Measurements from ENCODE around the gene NMNAT3. TPM values are rescaled to one million over a fixed set of nuclear protein-coding genes. Genes with fewer than 3 reads are reported as not detected.

Gene NMNAT3
- total RNA-seq, 1 experiment from 2014 or later: 1.9 TPM

DNA sequence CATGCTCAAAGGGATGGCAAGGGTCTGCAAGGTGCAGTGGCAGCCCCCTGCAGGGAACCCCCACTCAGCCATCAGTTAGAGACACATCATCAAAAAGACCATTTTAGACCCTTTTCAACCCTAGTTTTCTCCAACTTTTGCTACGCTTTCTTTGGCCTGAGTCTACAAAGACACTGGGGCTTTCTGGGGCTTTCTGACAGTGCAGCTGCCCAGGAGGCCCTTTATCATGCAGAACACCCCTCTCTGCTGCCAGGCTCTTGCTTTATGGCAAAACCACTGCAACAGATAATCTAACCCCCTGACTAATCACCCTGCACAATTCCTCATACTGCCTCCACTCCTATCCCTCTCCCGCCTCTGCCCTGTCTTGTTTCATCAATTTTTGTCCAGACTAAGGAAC, 2.4 kb downstream of the NMNAT3 start:
- DNase-seq (ENCODE audit: low read depth): no peak

DNA sequence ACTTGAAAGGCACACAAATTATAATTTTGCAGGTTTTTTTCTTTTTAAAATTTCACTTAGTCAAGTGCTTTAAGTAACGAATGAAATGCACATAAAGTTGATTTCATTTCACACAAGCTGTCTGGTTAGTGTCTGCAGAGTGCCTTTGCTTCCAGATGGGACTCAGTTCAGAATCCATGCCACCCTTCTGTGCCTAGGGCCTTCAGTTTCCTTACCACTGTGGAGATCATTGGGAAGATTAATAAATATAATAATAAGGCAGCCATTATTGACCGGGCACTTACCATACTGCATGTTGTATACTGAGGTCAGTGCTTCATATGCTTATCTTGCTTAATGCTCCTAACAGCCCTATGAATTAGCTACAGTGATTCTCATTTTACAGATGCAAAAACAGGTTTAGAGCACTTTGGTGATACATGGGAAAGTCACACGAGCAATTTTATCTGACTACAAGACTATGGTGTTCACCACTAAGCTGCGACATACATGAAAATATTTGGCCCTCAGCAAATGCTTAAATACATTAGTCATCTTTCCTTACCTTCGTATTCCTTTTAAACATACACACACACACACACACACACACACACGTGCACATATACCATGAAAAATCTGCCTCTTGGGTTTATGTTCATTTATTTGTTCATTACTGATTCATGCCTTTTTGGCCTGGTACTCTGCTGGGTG, 3.1 kb downstream of the NMNAT3 start:
- DNase-seq (ENCODE audit: low read depth): no peak

DNA sequence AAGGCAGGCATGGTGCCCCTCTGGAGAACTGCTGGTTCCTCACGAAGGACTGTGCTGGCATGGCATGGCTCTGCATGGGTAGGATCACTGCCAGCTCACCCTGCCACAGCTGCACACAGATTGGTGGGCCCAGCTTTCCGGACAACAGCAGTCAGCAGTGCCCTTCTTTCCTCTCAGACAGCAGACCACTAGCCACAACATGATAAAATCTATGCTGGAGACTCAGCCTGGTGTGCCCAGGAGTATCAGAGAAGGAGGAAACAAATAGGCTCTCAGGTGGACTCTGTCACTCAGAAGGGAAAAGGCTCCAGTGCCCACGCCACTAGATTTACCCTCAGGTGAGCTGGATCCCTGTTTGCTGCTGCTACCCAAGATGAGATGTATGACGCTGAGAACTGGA, 4.9 kb downstream of the NMNAT3 start:
- DNase-seq (ENCODE audit: low read depth): no peak

DNA sequence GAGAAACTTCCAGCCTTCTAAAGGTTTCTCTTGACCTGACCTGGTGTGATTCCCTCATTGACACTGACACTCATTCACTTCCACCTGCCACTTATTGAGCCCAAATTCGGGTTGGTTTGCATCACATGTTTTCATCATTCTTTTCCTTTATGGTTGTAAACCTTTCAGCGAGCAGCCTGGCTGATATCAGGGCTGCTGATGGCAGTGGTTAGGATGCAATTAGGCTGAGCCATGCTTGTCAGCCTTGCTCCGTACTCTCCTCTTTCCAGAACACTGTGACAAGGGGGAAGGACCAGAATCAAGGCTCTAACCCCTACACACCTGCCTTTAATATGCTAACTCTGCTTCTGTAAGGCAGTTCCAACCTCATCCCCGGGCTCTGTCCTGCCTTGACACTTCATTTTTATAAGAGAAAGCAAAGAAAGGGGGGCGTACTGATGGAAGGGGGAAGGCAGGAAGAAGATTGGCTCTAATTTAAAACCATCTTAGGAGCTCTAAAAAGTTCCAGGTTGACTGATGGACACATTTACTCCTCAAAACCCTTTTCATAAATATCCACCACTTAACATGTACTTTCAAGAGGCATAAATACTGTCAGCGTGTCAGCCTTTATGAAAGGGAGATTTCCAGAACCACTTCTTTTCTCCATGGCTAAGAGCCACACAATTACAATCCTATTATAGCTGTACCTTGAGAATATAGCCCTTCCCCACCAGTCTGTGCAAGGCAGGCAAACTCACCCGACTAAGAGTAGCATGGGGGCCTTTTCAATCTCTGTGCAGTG, 5.7 kb downstream of the NMNAT3 start:
- DNase-seq (ENCODE audit: low read depth): no peak

DNA sequence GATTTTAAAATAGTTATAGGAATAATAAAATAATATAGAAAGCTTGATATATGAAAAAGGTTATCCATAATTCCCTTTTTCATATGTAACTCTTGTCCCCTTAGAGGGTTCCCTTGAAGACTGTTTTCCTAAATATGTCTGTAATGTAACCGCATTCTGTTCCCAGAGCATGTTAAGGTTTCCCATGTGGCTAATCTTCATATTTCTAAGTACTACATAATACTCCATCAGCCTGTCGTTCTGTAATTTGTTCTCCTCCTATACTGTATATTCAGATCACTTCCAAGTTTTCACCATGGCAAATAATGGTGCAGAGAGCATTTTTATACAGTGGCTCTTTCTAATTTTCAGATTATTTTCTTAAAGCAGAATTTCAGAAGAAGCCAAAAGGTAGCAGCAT, 6.7 kb downstream of the NMNAT3 start:
- DNase-seq (ENCODE audit: low read depth): no peak

DNA sequence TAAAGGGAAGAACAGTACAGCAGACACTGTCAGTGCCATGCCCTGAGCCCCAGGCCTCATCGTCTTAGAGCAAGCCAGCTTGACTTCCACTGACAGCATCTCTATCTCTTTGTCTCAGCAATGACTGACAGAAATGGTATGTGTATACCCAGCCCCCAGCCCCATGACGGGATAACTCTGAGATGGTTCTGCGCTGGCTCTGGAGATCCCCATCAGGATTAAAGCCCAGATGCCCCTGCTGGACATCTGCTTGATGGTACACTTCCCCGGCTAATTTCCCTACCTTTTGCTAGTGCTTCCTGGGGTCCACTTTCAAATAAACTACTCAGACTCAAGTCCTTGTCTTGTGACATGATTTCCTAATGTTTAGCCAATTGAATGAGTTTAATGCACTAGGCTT, 7.6 kb downstream of the NMNAT3 start:
- no peak for DNase-seq (ENCODE audit: low read depth)

DNA sequence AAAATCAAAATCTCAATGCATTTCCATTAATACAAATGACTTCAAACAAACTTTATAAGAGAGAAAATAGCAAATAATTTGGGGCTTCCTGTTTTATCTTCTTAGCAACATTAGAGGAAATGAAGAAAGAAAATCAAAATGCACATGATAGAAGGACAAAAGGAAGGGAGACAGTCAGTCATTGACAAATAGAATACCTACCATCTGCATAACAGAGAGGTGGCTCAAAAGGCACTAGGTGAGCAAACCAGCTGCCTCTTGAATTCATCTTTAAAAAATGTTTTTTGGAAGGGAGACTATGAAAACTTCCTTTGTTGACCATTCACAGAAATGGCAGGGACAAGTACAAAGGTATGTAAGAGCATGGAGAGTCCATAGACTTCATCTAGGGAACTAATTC, 9.4 kb downstream of the NMNAT3 start:
- no peak for DNase-seq (ENCODE audit: low read depth)

DNA sequence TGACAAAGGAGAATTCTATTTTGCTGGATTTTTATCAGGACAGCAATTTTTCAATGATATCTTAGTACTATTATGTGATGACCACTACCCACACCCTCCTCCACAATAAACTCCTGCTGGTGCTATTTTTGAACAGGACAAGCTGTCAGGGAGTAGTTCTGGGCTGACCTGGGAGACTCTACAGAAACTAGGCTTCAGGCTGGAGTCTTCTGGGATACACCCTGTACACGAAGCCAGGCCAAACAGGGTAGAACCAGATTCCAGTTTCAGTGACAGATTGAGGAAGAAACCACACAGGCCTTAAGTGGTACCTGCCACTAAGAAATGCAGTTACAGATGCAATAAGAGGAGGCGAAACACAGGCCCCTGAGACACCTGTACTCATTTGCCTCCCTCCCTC, 12.8 kb downstream of the NMNAT3 start:
- DNase-seq (ENCODE audit: low read depth): no peak

DNA sequence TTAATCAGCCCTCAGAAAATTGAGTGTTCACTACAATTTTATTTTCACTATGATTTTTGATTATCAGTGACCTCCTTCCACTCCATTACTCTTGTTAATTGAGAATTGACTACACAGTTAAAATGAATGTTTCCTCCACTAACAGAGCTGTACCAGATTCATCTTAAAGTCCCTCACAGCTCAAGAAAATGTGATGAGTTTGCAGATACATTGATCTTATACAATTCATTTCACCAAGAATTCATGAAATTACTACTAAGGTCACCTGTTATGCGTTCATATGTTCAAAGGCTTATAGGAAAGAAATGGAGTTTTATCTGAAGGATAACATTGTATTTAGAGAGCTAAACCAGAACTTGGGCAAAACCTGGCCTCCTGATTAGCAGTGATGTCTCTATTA, 17.5 kb downstream of the NMNAT3 start:
- DNase-seq (ENCODE audit: low read depth): no peak

DNA sequence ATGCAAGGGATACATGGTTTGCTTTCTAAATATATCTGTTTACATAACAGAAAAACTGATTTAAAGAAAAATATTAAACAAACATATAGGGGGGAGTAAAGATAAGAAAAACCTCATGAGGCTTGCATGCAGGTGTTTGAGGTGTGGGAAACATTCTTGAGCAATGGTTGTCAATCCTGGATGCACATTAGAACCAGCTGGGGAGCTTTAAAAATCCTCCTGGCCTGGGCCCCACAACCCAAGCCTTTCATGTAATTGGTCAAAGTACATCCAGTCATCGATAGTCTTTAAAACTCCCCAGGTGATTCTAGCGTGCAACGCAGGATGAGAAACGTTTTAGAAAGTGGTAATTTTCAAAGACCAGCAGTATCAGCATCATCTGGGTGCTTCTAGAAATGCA, 18.3 kb downstream of the NMNAT3 start:
- no peak for DNase-seq (ENCODE audit: low read depth)

DNA sequence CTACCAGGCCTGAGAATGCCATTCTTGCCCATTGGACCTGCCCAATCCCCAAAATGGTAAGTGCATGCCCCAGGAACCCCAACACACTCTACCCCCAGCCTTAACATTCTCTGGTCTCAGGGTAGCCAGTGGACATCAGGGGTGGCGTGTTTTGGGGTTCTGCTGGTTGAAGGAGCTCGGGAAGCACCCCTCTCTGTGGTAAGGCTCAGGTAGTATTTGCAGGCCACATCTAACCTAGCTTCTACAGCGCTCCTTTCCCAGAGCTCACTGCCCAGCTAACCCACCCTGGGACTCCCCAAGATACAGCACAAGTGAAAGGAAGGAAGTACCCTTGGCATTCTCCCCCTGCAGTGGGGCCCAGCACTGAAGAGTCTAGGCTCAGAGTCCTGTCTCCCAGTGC, 19.8 kb downstream of the NMNAT3 start:
- no peak for DNase-seq (ENCODE audit: low read depth)

DNA sequence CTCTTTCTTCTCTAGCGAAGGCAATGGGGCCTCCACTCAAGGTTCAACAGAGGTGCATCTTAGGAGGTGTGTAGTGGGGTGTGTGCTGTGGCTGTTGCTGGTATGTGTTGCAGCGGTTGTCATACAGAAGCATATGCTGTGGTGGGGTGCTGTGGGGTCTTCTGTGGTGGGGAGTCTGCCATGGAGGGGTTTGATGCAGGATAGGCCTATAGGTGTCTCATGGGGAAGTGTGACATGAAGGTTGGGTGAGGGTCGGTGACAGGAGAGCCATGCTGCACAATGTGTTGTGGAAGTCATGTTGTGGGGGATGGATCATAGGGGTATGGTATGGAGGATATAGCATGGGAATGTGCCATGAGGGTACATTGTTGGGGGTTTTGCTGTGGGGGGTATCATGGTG, 20.3 kb downstream of the NMNAT3 start:
- DNase-seq (ENCODE audit: low read depth): no peak

DNA sequence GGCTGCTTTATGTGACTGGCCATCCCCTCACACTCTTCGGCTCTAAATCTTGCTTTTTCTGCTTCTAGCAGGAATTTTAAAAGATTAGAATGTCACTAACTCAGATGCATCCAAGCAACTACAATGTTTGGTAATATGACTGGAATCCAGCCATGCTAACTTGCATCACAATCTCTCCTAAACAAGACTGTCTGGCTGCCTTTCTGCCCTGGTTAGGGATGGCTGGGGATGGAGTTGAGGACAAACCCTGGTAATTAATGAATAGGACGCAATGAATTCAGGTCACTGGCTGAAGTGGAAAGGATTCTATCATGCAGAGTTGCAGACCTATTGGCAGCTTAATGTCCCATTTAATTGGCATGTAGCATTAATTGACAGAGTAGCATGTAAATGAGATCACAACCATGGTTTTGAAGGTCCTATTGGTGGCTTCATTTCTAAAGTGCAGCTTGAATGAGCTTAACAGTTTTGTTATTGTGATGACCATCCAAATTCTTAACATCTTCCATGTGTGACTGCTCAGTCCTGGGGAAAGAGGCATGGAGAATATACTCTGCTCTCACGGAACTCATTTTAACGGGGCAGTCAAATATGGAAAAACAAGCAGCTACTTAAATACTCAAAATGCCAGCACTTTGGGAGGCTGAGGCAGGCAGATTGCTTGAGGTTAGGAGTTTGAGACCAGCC, 21.7 kb downstream of the NMNAT3 start:
- no peak for DNase-seq (ENCODE audit: low read depth)

DNA sequence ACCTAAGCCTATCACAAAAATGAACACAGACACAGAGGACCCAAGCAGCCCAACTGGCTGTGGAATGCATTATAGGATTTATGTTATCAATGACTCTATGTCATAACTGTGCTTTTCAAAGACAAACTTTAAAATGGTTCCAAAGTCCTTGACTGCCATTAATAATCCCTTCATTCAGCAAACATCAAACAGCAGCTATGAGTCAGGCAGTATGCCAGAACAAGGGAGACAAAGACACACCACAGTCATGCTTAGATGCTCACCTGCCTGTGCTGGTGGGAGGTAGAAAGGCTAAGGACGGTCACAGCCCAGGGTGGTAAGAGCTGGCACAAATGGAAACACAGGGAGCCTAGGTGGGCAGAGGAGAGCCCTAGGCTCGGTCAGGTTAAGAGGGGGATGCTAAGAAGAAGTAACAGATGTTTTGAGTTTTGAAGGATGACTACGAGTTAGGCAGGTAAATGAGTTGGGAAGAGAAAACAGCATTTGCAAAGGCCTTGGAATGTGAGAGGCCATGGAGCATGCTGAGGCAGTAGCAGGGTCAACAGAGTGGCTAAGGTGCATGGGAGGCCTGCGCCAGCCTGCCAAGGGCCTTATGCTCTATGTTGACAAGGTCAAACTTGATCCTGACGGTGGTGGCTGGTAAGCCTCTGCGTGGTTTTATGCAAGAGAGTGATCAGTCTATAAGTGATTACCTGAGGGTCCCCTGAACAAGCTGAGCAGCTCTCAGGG, 23.0 kb downstream of the NMNAT3 start:
- DNase-seq (ENCODE audit: low read depth): no peak

DNA sequence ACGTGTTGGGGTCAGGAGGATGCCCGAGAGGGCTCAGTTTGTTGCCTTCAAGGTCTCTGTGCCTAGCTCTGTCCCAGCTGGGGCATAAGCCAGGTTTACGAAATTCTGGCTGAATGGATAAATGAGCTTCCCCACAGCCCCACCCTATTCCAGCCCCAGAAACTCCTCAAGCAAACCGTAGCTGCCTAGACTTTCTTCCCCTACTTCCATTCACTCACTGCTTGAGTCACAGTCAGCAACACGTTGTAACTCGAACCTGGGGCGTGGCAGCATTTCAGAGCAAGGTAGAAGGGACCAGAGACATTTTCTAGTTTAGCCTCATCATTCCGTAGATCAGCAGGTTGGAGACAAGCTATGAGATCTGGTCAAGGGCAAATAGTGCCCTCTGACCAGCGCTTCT, 24.2 kb downstream of the NMNAT3 start:
- DNase-seq (ENCODE audit: low read depth): no peak

DNA sequence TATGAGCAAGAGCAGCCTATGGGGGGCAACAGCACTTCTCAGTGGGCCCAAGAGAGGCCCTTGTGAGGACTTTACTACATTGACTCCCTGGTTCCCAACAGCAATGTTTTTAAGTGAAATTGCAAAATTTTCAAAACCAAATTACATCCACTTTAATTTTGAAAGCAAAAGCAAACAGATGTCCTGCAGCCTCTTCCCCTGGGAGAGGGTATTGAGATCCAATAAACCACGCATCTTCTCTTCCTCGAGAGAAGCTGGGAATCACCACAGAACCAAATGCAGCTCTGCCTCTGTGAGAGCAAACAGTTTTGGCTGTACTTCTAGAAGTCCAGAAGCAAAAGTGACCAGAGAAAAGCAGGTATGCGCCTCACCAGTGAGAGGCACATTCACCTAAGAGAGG, 25.2 kb downstream of the NMNAT3 start:
- no peak for DNase-seq (ENCODE audit: low read depth)

DNA sequence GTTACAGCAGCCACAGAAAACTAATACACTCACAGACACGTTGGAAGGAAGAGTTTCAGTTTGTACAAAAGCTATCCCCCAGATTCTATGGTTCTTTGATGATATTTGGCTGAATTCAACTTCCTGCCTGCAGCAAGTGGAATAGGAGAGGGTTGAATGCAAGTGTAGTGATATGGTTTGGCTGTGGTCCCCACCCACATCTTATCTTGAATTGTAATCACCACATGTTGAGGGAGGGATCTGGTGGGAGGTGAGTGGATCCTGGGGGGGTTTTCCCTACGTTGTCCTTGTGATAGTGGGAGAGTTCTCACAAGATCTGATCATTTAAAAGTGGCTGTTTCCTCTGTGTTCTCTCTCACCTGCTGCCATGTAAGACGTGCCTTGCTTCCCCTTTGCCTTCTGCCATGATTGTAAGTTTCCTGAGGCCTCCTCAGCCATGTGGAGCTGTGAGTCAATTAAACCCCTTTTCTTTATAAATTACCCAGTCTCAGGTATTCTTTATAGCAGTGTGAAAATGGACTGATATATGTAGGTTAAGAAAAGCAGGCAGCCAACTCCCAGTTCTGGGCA, 29.8 kb downstream of the NMNAT3 start:
- no peak for DNase-seq (ENCODE audit: low read depth)

DNA sequence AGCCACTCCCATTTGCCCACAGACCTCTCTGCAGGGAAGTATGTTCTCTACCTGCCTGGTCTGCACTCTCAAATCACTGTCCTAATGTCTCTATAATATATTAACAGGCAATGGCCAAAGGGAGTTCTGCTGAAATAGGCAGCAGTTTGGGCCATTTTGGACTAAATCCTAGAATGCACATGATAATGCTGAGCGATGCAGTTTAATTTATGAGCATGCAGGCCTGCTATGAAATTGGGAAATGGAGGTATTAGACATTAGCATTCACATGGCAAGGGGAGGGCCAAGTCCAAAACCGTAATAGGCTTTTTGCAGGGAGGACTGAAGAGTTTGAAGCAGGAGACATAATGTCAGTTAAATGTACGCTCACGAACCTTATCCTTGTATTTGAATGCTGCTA, 31.3 kb downstream of the NMNAT3 start:
- DNase-seq (ENCODE audit: low read depth): no peak

DNA sequence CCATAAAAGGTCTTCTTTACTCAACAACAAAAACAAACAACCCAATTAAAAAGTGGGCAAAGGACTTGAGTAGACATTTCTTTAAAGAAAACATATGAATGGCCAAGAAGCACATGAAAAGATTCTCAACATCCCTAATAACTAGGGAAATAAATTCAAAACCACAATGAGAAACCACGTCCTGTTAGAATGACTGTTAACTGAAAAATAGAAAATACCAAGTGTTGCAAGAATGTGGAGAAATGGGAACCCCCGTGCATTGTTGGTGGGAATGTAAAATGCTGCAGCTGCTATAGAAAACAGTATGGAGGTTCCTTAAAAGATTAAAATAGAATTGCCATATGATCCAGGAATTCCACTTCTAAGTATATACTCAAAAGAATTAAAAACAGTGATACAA, 34.8 kb downstream of the NMNAT3 start:
- DNase-seq (ENCODE audit: low read depth): no peak

DNA sequence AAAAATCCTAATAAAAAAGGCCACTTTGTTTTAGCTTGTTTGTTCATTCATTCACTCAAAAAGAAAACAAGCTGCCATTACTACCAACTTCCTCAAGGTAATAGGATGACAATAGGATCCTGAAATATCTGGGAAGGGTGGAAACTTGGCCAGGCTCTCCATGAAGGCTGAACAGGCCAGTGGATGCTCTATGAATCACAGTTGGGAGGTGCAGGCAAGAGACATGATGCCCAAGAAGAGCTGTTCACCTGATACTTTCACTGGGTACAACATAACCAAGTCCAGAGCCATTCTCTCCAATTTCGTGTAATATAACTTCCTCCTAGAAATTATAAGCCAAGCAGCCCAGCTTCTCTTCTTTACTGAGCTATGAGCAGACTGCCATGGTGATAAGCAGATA, 37.3 kb downstream of the NMNAT3 start:
- DNase-seq (ENCODE audit: low read depth): no peak

DNA sequence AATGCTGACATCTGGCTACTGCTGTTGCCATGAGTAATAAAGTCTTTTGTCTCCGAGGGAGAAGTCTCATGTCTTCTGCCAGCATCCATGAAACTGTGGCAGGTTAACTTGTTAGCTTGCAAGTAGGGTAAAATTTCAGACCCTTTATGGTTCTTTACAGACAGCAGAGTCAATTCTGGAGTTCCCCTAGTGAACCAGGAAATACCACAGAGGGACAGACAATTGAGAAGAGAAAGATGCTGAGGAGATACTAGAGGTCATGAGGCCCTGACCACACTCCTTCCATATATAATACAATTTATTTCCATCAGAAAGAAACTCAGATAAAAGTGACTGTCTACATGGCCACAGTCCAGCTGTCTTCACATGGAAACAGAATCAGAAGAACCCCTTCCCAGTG, 38.1 kb downstream of the NMNAT3 start:
- DNase-seq (ENCODE audit: low read depth): no peak

DNA sequence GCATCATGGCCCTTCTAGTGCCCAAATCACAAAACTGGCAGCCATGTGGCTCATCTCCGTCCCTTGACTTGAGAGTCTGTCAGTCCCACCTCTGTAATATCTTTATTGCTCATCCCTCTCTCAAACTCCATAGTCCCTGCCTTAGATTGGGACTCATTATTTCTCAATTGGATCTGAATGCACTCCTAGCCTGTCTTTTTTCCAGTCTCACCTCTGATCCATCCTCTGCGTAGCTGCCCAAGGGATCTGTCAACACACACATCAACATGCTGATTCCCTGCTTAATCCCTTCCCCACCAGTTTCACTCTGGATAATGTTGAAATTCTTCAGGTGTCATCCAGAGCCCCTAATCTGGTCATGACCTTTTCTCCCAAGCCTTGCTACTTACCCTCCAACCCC, 39.3 kb downstream of the NMNAT3 start:
- DNase-seq (ENCODE audit: low read depth): no peak
